ENCODE data around the gene GORASP1.

The GORASP1 gene

GRCh38 chr3:39127908-39128304 is 20.5 kb upstream of the GORASP1 start:
- H3K27ac ChIP-seq (ENCODE audit: low read depth, low read length) = no peak overlapping the region
- no peak overlapping the region for H3K4me3 ChIP-seq (ENCODE audit: low read length)
- H3K9ac ChIP-seq (ENCODE audit: low read length) = no peak overlapping the region
- H3K27me3 ChIP-seq (ENCODE audit: control insufficient read depth, insufficient read depth, low read length) = no peaks in the 10 kb centered on the region
- no peaks in the 10 kb centered on the region for H3K36me3 ChIP-seq (ENCODE audit: control insufficient read depth, insufficient read depth, low read length)
- peaks cover 5% of the 10 kb centered on the region for H3K4me1 ChIP-seq (ENCODE audit: control insufficient read depth, insufficient read depth, low read length)

GRCh38 chr3:39127269-39127907 is 20.0 kb upstream of the GORASP1 start:
- Histone ChIP-seq H3K4me3 (ENCODE audit: low read length) (no peak overlapping the region), H3K4me1 (ENCODE audit: control insufficient read depth, insufficient read depth, low read length) (peaks cover 5% of the 10 kb centered on the region), H3K27me3 (ENCODE audit: control insufficient read depth, insufficient read depth, low read length) (no peaks in the 10 kb centered on the region), H3K9ac (ENCODE audit: low read length) (no peak overlapping the region), H3K27ac (ENCODE audit: low read depth, low read length) (no peak overlapping the region), H3K36me3 (ENCODE audit: control insufficient read depth, insufficient read depth, low read length) (no peaks in the 10 kb centered on the region)

GRCh38 chr3:39126532-39127071 is 19.2 kb upstream of the GORASP1 start:
- no peaks in the 10 kb centered on the region for H3K36me3 ChIP-seq (ENCODE audit: control insufficient read depth, insufficient read depth, low read length)
- H3K4me1 ChIP-seq (ENCODE audit: control insufficient read depth, insufficient read depth, low read length) = peaks cover 5% of the 10 kb centered on the region
- H3K4me3 ChIP-seq (ENCODE audit: low read length) = no peak overlapping the region
- no peak overlapping the region for H3K27ac ChIP-seq (ENCODE audit: low read depth, low read length)
- H3K27me3 ChIP-seq (ENCODE audit: control insufficient read depth, insufficient read depth, low read length) = no peaks in the 10 kb centered on the region
- no peak overlapping the region for H3K9ac ChIP-seq (ENCODE audit: low read length)

- Histone ChIP-seq H3K9ac (ENCODE audit: low read length) (no peak overlapping the region), H3K27ac (ENCODE audit: low read depth, low read length) (no peak overlapping the region), H3K27me3 (ENCODE audit: control insufficient read depth, insufficient read depth, low read length) (no peaks in the 10 kb centered on the region), H3K4me1 (ENCODE audit: control insufficient read depth, insufficient read depth, low read length) (peaks cover 5% of the 10 kb centered on the region), H3K4me3 (ENCODE audit: low read length) (no peak overlapping the region), H3K36me3 (ENCODE audit: control insufficient read depth, insufficient read depth, low read length) (no peaks in the 10 kb centered on the region)
Observed at GRCh38 chr3:39125841-39126500, 18.5 kb upstream of the GORASP1 start.

- H3K4me1 ChIP-seq (ENCODE audit: control insufficient read depth, insufficient read depth, low read length) = peaks cover 5% of the 10 kb centered on the region
- H3K4me3 ChIP-seq (ENCODE audit: low read length) = no peak overlapping the region
- no peaks in the 10 kb centered on the region for H3K27me3 ChIP-seq (ENCODE audit: control insufficient read depth, insufficient read depth, low read length)
- H3K27ac ChIP-seq (ENCODE audit: low read depth, low read length) = no peak overlapping the region
- no peaks in the 10 kb centered on the region for H3K36me3 ChIP-seq (ENCODE audit: control insufficient read depth, insufficient read depth, low read length)
- no peak overlapping the region for H3K9ac ChIP-seq (ENCODE audit: low read length)
Observed at GRCh38 chr3:39124876-39125840, 17.7 kb upstream of the GORASP1 start.

GRCh38 chr3:39122813-39123212 is 15.4 kb upstream of the GORASP1 start:
- Histone ChIP-seq H3K4me1 (ENCODE audit: control insufficient read depth, insufficient read depth, low read length) (peaks cover 5% of the 10 kb centered on the region), H3K4me3 (ENCODE audit: low read length) (no peak overlapping the region), H3K9ac (ENCODE audit: low read length) (no peak overlapping the region), H3K27me3 (ENCODE audit: control insufficient read depth, insufficient read depth, low read length) (no peaks in the 10 kb centered on the region), H3K36me3 (ENCODE audit: control insufficient read depth, insufficient read depth, low read length) (no peaks in the 10 kb centered on the region), H3K27ac (ENCODE audit: low read depth, low read length) (no peak overlapping the region)

- H3K36me3 ChIP-seq (ENCODE audit: control insufficient read depth, insufficient read depth, low read length) = no peaks in the 10 kb centered on the region
- no peak overlapping the region for H3K9ac ChIP-seq (ENCODE audit: low read length)
- H3K4me3 ChIP-seq (ENCODE audit: low read length) = no peak overlapping the region
- H3K27me3 ChIP-seq (ENCODE audit: control insufficient read depth, insufficient read depth, low read length) = no peaks in the 10 kb centered on the region
- H3K4me1 ChIP-seq (ENCODE audit: control insufficient read depth, insufficient read depth, low read length) = peaks cover 5% of the 10 kb centered on the region
- no peak overlapping the region for H3K27ac ChIP-seq (ENCODE audit: low read depth, low read length)
Observed at GRCh38 chr3:39121621-39122020, 14.2 kb upstream of the GORASP1 start.

- Histone ChIP-seq H3K4me3 (ENCODE audit: low read length) (no peak overlapping the region), H3K27me3 (ENCODE audit: control insufficient read depth, insufficient read depth, low read length) (no peaks in the 10 kb centered on the region), H3K9ac (ENCODE audit: low read length) (no peak overlapping the region), H3K27ac (ENCODE audit: low read depth, low read length) (no peak overlapping the region), H3K36me3 (ENCODE audit: control insufficient read depth, insufficient read depth, low read length) (no peaks in the 10 kb centered on the region), H3K4me1 (ENCODE audit: control insufficient read depth, insufficient read depth, low read length) (no peaks in the 10 kb centered on the region)
Observed at GRCh38 chr3:39118931-39119660, 11.7 kb upstream of the GORASP1 start.

- Histone ChIP-seq H3K27me3 (ENCODE audit: control insufficient read depth, insufficient read depth, low read length) (no peaks in the 10 kb centered on the region), H3K4me1 (ENCODE audit: control insufficient read depth, insufficient read depth, low read length) (no peaks in the 10 kb centered on the region), H3K9ac (ENCODE audit: low read length) (no peak overlapping the region), H3K27ac (ENCODE audit: low read depth, low read length) (no peak overlapping the region), H3K4me3 (ENCODE audit: low read length) (no peak overlapping the region), H3K36me3 (ENCODE audit: control insufficient read depth, insufficient read depth, low read length) (no peaks in the 10 kb centered on the region)
Observed at GRCh38 chr3:39118079-39118478, 10.7 kb upstream of the GORASP1 start.

- no peaks in the 10 kb centered on the region for H3K4me1 ChIP-seq (ENCODE audit: control insufficient read depth, insufficient read depth, low read length)
- H3K36me3 ChIP-seq (ENCODE audit: control insufficient read depth, insufficient read depth, low read length) = no peaks in the 10 kb centered on the region
- no peaks in the 10 kb centered on the region for H3K27me3 ChIP-seq (ENCODE audit: control insufficient read depth, insufficient read depth, low read length)
- no peak overlapping the region for H3K9ac ChIP-seq (ENCODE audit: low read length)
- H3K27ac ChIP-seq (ENCODE audit: low read depth, low read length) = no peak overlapping the region
- no peak overlapping the region for H3K4me3 ChIP-seq (ENCODE audit: low read length)
Observed at GRCh38 chr3:39115870-39116269, 8.4 kb upstream of the GORASP1 start.

- Histone ChIP-seq H3K4me1 (ENCODE audit: control insufficient read depth, insufficient read depth, low read length) (no peaks in the 10 kb centered on the region), H3K36me3 (ENCODE audit: control insufficient read depth, insufficient read depth, low read length) (no peaks in the 10 kb centered on the region)
Observed at GRCh38 chr3:39114456-39114855, 7.0 kb upstream of the GORASP1 start.

GRCh38 chr3:39113291-39113690 is 5.9 kb upstream of the GORASP1 start:
- Histone ChIP-seq H3K4me3 (ENCODE audit: low read length) (no peak overlapping the region), H3K9ac (ENCODE audit: low read length) (no peak overlapping the region), H3K4me1 (ENCODE audit: control insufficient read depth, insufficient read depth, low read length) (peaks cover 2% of the 10 kb centered on the region), H3K27ac (ENCODE audit: low read depth, low read length) (no peak overlapping the region), H3K27me3 (ENCODE audit: control insufficient read depth, insufficient read depth, low read length) (no peaks in the 10 kb centered on the region), H3K36me3 (ENCODE audit: control insufficient read depth, insufficient read depth, low read length) (no peaks in the 10 kb centered on the region)

More at GRCh38 chr3:39114456-39114855, 7.0 kb upstream of the GORASP1 start:
- Histone ChIP-seq H3K27me3 (ENCODE audit: control insufficient read depth, insufficient read depth, low read length) (no peaks in the 10 kb centered on the region), H3K27ac (ENCODE audit: low read depth, low read length) (no peak overlapping the region), H3K9ac (ENCODE audit: low read length) (no peak overlapping the region), H3K4me3 (ENCODE audit: low read length) (no peak overlapping the region)
